ENCODE results near the gene CDHR2. TPM values are rescaled to one million over a fixed set of nuclear protein-coding genes. Genes with fewer than 3 reads are reported as not detected.

Gene CDHR2
- total RNA-seq, 1 donor from 2014 or later, result 0.40 TPM

DNA sequence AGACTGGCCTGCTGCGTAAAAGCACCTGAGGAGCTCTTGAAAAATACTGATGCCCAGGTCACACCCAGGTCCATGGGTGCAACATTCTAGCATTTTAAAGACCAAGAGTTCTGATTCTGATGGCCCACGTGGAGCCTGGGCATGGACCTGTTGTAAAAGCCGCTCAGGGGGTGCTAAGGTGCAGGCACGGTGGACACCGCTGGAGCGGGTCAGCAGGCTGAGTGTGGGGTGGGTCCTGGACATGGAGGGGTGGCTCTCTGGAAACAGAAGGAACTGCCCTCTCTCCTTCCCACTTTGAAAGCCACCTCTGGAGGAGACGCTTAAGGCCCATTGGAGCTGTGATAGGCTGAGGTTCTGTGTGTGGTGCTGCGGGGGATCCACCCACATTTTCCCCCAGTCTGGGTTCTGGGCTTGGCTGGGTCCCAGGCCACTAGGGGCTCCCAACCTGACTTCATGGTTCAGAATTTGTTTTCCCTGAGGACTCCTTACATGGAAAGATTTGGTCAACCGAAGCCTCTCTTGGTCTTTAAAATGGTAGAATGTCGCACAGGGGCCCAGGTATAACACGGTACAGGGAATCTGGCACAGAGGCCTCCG, 44.2 kb downstream of the CDHR2 start:
- H3K4me3 Mint-ChIP-seq (ENCODE audit: unreplicated experiment), result no peak overlapping the region
- no peaks in the 10 kb centered on the region for H3K4me1 Mint-ChIP-seq (ENCODE audit: low read depth)
- TF ChIP-seq, protein P1, sequence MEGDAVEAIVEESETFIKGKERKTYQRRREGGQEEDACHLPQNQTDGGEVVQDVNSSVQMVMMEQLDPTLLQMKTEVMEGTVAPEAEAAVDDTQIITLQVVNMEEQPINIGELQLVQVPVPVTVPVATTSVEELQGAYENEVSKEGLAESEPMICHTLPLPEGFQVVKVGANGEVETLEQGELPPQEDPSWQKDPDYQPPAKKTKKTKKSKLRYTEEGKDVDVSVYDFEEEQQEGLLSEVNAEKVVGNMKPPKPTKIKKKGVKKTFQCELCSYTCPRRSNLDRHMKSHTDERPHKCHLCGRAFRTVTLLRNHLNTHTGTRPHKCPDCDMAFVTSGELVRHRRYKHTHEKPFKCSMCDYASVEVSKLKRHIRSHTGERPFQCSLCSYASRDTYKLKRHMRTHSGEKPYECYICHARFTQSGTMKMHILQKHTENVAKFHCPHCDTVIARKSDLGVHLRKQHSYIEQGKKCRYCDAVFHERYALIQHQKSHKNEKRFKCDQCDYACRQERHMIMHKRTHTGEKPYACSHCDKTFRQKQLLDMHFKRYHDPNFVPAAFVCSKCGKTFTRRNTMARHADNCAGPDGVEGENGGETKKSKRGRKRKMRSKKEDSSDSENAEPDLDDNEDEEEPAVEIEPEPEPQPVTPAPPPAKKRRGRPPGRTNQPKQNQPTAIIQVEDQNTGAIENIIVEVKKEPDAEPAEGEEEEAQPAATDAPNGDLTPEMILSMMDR (IDR thresholded peaks at IDR 0.05), result no peak
- H3K27me3 Mint-ChIP-seq (ENCODE audit: low read depth), result peaks cover 2% of the 10 kb centered on the region
- DNase-seq (ENCODE audit: low spot score), result no peak
- no peak overlapping the region for H3K27ac Mint-ChIP-seq (ENCODE audit: unreplicated experiment)
- no peaks in the 10 kb centered on the region for H3K9me3 Mint-ChIP-seq (ENCODE audit: low read depth)
- H3K36me3 Mint-ChIP-seq (ENCODE audit: low read depth), result no peaks in the 10 kb centered on the region

DNA sequence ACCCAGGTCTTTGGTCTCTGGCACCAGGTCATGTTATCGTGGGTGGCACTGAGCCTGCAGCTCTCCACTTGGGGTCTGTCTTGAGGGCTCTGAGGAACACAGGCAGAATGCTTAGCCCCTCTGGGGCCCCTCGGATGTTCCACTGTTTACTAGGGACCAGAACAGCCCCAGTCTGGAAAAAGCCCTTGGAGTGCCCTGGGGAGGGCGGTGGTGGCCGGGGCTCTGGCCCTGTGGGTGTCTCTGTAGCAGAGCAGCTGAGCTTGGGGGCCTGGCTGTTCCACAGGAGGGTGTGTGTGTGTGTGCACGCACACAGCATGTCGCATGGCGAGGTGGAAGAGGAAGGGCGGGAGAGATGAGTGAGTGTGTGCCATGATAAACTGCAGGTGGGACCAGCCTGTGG, 45.4 kb downstream of the CDHR2 start:
- no peak overlapping the region for H3K27ac Mint-ChIP-seq (ENCODE audit: unreplicated experiment)
- no peaks in the 10 kb centered on the region for H3K27me3 Mint-ChIP-seq (ENCODE audit: low read depth)
- H3K9me3 Mint-ChIP-seq (ENCODE audit: low read depth), result no peaks in the 10 kb centered on the region
- H3K4me3 Mint-ChIP-seq (ENCODE audit: unreplicated experiment), result no peak overlapping the region
- H3K36me3 Mint-ChIP-seq (ENCODE audit: low read depth), result no peaks in the 10 kb centered on the region
- H3K4me1 Mint-ChIP-seq (ENCODE audit: low read depth), result no peaks in the 10 kb centered on the region
- DNase-seq (ENCODE audit: low spot score), result no peak
- TF ChIP-seq, protein P1 (IDR thresholded peaks at IDR 0.05), result no peak

- Mint-ChIP-seq H3K4me3 (ENCODE audit: unreplicated experiment) (no peak overlapping the region), H3K27ac (ENCODE audit: unreplicated experiment) (no peak overlapping the region), H3K27me3 (ENCODE audit: low read depth) (no peaks in the 10 kb centered on the region), H3K36me3 (ENCODE audit: low read depth) (no peaks in the 10 kb centered on the region), H3K9me3 (ENCODE audit: low read depth) (no peaks in the 10 kb centered on the region), H3K4me1 (ENCODE audit: low read depth) (no peaks in the 10 kb centered on the region)
- DNase-seq (ENCODE audit: low spot score), result no peak
- TF ChIP-seq, protein P1 (IDR thresholded peaks at IDR 0.05), result no peak
Observed at GRCh38 chr5:176595386-176595943, 46.3 kb downstream of the CDHR2 start.

- Mint-ChIP-seq H3K4me3 (ENCODE audit: unreplicated experiment) (no peak overlapping the region), H3K9me3 (ENCODE audit: low read depth) (no peaks in the 10 kb centered on the region), H3K27ac (ENCODE audit: unreplicated experiment) (no peak overlapping the region), H3K27me3 (ENCODE audit: low read depth) (no peaks in the 10 kb centered on the region), H3K36me3 (ENCODE audit: low read depth) (no peaks in the 10 kb centered on the region), H3K4me1 (ENCODE audit: low read depth) (no peaks in the 10 kb centered on the region)
- no peak for DNase-seq (ENCODE audit: low spot score)
- TF ChIP-seq, protein P1 (IDR thresholded peaks at IDR 0.05), result no peak
Observed at GRCh38 chr5:176596069-176596644, 47.0 kb downstream of the CDHR2 start.

- Mint-ChIP-seq H3K36me3 (ENCODE audit: low read depth) (no peaks in the 10 kb centered on the region), H3K27ac (ENCODE audit: unreplicated experiment) (no peak overlapping the region), H3K27me3 (ENCODE audit: low read depth) (no peaks in the 10 kb centered on the region), H3K4me3 (ENCODE audit: unreplicated experiment) (no peak overlapping the region), H3K4me1 (ENCODE audit: low read depth) (no peaks in the 10 kb centered on the region), H3K9me3 (ENCODE audit: low read depth) (no peaks in the 10 kb centered on the region)
- no peak for DNase-seq (ENCODE audit: low spot score)
- TF ChIP-seq, protein P1 (IDR thresholded peaks at IDR 0.05), result peak; percentile 26
Observed at GRCh38 chr5:176596689-176597416, 47.7 kb downstream of the CDHR2 start.

Measured in chondrocyte (in vitro differentiated cells).